GM12801 (cell line): Measurements from ENCODE around the gene UTP18.

Experiments
- TF ChIP-seq, protein P1 (sequence below): IDR thresholded peaks from one replicate; pipeline ENCODE4 v1.5.1; 2011; ENCODE audit warnings: control low read depth; ENCODE audit not compliant: insufficient read length; ENCODE audit errors: extremely low read depth

Gene UTP18

DNA sequence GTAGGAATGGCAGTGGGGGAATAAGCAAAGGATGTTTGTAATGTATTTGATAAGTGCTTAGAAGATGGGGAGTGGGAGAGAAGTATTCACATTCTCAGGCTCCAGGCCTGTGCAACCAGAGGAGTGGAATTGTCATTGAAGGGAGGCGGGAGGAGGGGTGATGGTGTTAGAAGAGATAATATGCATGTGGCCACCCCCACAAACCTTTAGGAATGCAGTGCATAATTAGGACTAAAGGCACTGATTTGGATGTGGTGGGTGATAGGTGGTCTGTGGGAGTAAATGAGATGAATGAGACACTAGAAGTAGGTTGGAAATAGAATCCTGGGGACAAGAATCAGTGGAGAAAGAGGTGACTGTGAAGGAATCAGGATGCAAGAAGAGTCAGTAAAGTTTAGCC, 27.1 kb downstream of the UTP18 start:
- TF ChIP-seq, protein P1, sequence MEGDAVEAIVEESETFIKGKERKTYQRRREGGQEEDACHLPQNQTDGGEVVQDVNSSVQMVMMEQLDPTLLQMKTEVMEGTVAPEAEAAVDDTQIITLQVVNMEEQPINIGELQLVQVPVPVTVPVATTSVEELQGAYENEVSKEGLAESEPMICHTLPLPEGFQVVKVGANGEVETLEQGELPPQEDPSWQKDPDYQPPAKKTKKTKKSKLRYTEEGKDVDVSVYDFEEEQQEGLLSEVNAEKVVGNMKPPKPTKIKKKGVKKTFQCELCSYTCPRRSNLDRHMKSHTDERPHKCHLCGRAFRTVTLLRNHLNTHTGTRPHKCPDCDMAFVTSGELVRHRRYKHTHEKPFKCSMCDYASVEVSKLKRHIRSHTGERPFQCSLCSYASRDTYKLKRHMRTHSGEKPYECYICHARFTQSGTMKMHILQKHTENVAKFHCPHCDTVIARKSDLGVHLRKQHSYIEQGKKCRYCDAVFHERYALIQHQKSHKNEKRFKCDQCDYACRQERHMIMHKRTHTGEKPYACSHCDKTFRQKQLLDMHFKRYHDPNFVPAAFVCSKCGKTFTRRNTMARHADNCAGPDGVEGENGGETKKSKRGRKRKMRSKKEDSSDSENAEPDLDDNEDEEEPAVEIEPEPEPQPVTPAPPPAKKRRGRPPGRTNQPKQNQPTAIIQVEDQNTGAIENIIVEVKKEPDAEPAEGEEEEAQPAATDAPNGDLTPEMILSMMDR: no peak

DNA sequence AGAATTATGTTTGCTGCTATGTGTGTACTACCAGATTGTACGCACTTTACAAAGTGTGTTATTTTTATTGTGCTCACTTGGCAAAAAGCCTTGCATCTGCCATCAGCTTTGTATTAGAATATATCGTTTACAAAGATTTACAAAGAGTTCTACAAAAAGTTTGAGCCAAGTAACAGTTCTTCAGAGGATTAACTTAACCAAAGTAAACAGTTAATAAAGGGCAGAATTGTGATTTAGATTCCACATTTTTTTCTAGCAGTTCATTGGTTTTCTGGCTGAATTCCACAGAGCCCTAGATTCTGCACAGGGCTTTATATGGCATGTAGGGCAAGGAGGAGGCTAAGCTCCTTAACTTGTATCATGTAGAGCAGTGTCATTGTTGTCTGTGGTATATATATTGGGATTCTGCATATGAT, 29.4 kb downstream of the UTP18 start:
- TF ChIP-seq, protein P1: no peak

DNA sequence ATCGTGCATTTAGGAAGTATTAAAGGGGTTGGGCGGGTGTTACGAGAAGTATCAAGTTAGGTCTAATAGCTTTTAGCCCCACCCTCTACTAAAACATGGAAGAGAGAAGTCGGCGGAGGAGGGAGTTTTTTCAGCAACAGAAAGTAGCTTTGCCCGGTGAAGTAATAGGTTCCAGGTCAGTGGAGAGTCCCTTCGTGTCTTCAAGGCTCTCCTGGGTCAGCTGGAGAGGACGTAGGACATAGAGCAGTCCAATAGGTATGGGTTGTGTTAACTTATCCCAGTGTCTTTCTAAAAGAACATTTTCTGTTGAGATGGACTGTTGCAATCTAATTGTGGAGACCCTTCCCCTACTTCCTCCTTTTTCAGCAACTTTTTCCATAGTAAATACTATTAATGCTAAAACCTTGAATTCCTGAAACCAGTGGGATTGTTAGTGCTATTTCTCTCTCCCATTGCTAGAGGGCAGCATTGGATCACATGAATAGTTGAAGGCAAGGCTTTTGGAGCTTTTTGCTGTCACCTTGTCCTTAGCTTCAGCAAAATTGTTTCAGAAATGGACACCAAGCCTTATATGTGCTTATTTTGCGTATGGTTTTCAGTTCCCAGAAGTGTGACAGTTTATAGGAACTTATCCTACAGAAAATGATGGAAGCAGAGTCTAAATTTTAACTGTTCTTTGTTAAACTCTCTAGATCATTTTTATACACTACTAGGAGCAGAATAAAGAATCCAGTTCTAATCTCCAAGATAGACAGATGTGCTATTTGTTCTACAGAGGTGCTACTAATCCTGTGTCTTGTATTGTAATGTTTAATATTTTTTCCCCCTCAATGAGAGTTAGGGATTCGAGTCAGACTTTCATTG, 38.4 kb downstream of the UTP18 start:
- TF ChIP-seq, protein P1: no peak

DNA sequence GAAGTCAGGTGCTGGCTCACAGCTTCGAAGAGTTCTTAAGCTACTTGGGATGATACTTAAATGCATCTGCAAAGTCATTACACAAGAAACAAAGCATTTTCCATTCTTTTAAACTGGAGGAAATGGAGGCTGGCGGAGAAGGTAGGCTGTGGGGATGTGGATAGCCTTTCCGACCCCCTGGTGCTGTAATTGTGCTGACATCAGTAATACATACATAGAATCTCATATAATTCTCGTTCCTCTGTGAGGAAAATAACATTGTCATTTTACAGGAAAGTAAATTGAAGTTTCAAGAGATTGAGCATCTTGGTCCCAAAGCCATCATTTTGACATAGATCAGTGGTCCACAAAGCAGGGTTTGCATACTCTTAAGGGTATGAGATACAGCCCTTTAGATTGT, 39.5 kb downstream of the UTP18 start:
- TF ChIP-seq, protein P1: no peak

DNA sequence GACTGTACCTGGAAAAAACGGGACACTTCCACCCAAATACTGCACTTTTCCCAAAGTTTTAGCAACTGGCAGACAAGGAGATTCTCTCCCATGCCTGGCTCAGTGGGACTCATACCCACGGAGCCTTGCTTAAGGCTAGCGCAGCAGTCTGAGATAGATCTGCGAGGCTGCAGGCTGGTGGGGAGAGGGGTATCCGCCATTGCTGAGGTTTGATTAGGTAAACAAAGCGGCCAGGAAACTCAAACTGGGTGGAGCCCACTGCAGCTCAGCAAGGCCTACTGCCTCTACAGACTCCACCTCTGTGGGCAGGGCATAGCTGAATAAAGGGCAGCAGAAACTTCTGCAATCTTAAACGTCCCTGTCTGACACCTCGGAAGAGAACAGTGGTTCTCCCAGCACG, 44.8 kb downstream of the UTP18 start:
- TF ChIP-seq, protein P1: no peak

DNA sequence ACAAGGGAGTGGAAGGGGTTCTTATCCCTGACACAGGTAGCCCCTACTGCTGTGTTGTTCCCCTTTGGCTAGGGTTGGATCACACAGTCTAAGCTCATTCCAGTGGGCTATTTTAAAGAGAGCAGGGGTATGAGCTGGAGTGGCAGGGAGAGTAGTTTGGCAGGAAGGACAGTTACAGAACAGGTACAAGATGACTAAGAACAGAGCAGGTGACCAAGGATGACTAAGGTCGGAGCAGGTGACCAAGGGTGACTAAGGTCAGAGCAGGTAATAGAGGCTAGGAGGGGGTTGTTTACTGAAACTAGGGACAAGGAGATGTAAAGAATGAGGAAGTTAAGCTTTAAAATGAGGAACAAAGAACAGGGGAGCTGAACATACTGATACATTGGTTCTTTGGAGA, 58.8 kb downstream of the UTP18 start:
- TF ChIP-seq, protein P1: no peak

DNA sequence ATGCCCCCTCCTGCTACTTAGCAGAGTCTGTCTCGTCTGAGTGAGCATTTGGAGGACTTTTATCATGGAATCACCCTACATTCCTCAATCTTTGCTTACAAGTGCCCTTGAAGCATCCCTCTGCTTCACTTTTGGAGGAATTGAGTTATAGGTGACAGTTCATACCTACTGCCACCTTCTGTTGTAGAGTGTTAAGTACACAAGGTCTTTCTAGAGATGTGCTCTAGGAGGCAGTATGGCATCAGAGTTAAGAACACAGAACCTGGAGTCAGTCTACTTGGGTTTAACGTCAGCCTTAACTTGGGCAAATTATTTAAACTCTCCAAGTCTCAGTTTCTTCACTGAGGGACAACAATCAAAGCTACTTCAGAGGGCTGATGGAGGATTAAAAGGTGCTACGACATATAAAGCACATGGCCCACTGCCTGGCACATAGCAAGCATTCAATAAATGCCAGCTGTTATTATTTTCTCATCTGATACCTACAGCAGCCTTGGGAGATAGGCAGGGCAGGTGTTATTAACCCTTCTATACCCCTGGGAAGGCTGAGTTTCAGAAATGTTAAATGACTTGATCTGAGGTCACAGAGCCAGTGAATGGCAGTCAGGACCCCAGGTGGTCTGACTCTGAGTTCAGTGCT, 62.2 kb downstream of the UTP18 start:
- TF ChIP-seq, protein P1: no peak
